ENCODE measurements around the gene POPDC3.
"Not testable (repeated sequence)": the region's sequence is repeated elsewhere in the genome, so short reads cannot be mapped to it uniquely, and the experiment has no call there.

Gene POPDC3

DNA sequence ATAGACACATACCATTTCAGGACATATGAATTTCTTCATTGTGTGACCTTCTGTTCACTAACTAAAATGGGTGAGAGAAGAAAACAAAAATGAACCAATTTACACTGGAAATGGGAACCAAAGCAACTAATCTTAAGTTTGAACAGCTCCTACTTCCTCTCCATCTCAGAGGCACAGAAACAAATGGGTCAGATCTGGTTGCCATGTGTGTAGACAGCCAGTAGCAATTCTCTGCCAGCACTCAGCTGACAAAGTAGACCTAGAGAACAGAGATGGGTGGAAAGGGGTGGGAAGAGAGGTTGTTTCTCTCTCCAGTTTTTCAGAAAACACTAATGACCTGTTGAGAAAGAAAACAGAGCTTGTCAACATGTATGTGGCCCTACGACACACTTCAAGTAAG lies 14.3 kb upstream of the POPDC3 start:
- DNase-seq = no peak

DNA sequence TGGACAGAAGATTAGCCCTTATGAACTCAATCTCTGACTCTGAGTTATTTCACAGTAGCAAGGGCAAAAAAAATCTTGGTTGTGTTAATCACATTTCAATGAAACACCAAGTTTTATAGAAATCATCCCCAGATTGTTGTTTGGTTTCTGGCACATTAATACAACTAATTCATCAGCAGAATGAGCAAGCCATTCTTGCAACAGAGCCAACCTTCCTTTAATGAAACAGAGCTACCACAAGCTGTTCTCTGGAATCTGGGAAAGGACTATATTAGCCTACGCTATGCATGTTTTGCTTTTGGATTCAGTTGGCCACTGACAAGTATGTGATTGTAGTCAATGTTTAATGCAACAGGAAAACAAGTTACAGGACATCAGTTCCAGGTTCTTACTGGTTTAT lies 13.8 kb upstream of the POPDC3 start:
- DNase-seq = no peak

DNA sequence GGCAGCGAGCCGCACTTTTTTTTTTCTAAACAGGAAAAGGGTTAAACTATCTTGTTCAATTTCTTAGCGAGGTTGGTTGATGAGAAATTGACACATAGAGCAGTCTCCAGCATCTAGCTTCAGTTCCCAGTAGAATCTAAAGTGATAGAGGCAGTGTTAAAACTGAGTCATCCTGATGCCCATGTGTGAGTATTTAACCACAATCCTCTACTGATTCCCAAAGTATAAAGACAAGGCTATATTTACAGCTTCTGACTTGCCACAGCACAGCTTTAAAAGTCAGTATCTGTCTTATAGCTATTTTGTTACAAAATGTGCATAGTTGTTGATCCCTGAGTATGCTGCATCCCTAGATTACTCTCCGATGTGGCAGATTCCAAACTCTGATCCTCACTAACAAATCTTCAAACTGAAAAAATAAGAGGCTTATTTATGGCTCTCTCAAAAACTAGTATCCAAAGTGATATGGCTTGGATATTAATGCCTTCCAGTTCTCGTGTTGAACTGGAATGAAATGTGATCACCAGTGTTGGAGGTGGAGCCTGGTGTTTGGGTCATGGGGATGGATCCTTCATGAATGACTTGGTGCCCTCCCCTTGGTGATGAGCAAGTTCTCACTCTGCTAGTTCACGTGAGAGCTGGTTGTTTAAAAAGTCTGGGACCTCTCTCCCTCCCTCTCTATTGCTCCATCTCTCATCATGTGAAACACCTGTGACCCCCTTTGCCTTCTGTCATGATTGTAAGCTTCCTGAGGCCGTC lies 13.1 kb upstream of the POPDC3 start:
- peak; percentile 49 for DNase-seq

DNA sequence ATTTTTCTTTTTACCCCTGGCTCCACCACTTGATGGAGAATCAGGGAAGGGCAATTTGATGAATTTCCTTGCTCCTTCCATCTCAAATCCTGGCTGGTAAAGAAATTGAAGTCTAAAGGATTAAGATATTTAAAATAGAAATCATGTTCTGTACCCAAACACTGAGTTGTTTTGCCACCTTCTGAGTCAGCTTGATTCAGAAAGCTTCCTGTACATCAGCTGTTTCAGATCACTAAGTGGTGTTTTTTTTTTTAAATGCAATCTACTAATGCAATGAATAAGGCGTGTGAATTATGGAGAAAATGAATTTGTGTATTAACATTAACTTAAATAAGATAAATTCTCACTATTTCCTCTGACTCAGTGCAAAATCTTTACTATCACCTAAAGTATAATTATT lies 11.5 kb upstream of the POPDC3 start:
- no peak for DNase-seq

DNA sequence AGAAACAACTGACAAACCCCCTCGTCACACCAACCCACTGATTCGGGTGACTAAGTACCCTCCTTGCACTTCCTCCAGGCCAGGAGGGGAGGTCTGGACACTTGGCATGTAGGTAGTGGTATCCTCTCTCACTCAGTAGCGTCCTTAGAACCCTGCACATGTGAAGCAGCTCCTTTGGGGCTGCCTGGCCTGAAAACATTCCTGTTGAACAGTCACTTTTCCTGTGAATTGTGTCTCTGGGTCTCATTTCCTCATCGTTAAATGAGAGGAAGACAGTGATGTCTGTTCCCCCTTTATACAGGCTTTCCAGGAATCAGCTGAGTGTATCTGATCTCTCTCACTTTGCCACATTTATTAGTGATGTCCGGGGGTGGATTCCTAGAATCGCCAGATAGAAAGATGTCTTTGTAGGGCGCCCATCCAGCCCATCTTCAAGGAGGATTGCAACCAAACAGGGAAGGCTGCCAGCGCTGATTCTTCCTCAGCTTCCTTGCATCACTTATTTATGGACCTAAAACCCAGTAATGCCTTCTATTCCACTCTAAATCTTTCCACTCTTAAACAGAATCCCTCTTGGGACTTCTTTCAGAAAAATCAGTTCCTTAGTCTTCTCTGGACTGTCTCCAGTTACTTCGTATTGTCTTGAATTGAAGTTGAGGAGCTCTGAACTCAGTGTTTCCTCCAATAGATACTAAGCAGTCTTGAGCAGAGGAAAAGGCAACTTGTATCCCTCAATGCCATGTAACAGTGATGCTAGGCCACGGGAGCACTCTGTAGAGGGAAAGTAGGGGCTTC lies 9.4 kb upstream of the POPDC3 start:
- no peak for DNase-seq

DNA sequence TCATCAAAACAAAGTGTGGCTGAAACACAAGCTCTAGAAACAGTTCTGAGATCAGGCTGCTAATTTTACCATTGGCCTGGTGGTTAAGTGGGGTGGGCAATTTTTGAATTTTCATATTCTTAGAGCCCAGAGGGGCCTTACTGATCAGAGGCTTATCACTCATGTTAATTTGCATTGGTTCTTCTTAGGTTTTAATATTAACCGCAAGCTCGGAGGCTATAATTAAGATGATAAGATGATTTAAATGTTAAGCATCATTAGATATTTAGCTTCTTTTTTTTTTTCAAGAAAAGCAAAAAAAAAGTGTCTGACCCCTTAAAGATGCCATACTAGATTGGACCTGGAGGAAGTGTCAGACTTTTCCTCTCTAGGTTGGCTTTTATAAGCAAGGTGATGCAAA lies 8.4 kb upstream of the POPDC3 start:
- no peak for DNase-seq

DNA sequence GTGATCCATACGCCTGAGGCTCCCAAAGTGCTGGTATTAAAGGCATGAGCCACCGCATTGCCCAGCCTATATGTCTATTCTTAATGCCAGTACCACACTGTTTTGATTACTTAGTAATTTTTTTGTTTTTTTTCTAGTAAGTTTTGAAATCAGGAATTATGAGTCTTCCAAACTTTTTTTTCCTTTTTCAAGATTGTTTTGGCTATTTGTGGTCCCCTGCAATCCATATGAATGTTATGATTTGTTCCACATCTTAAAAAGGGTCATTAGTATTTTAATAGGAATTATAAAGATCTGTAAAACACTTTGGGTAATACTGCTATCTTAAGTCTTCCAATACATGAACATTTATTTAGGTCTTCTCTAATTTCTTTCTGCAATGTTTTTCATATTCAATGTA lies 6.8 kb upstream of the POPDC3 start:
- DNase-seq = no peak

DNA sequence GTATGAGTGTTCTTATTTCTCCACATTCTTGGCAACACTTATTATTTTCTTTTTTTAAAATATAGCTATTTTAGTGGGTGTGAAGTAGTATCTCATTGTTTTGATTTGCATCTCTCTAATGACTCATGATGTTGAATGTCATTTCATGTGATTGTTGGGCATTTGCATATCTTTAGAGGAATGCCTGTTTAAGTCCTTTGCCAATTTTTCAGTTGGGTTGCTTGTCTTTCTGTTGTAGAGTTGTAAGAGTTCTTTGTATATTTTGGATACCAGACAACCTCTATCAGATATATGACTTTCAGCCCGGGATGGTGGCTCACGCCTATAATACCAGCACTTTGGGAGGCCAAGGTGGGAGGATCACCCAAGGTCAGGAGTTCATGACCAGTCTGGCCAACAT lies 5.1 kb upstream of the POPDC3 start:
- DNase-seq = no peak

DNA sequence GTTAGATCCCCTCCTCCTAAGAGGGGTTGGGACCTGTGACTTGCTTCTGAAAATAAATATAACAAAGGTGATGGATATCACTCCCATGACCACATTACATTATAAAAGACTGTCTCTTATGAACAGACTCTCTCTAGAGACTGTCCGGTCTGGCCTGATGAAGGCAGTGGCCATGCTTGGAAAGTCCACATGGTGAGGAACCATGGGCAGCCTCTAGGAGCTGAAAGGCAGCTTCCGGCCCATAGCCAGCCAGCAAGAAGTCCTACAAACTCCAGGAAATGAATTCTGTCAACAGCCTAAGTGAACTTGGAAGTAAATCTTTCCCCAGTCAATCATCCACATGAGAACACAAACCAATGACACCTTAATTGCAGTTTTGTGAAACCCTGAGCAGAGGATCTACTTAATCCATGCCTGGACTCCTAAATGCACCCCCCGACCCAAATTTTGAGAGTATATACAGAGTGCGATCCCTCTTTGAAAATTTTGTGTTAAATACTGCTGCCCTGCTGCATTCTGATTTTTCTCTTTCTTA lies 2.2 kb upstream of the POPDC3 start:
- DNase-seq = no peak

DNA sequence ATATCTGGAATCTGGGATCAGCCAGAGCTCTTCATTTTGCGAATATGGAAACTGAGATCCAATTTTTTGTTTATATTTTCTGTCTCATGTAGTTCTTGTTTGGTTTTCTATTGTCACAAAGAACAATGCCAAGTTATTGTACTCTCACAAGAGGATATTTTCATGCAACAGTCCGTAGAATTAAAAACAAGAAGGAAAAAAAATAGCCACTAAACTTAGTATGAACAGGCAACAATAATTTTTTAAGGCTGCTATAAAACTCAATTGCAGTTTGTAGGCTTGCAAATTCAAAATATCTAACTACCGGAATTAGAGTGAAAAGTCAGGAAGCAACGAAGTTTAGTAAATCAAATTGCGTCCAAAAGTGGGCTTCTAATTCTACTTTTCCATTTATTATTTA lies 1.2 kb downstream of the POPDC3 start:
- DNase-seq = no peak

DNA sequence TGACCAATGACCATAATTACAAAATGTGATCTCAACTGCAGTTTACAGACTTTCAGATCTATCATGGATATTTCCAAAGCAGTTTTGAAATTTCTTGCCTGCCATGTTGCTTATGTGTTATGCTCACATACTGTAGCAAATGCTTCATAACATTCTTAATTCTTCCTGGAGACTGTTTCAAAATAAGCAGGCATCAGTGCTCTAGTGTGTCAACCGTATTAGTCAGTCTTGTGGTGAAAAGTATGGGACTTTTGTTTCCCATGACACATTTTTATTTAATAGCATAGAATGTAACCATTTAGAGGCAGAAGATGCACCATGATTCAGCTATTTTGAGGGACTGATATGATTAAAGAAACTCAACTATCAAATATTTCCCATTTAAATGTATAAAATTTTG lies 1.7 kb downstream of the POPDC3 start:
- no peak for DNase-seq

DNA sequence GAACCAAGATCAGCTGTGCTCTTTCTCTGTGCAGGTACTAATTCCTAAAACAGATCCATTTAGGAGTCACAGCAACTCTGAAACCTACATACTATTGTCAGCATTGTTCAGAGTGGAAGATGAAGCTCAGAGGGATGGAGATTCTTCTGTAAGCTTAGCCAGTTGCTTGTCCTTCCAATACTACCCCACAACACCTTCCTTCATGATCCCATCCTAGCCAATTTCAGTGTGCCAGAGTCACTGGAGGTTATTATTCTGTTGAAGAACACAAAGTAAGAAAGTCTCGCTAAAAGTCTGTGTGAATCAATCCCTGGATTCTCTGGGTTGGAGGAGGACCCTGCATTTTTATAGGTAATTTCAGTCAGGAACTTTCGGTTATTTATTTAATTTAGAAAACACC lies 2.3 kb downstream of the POPDC3 start:
- no peak for DNase-seq

DNA sequence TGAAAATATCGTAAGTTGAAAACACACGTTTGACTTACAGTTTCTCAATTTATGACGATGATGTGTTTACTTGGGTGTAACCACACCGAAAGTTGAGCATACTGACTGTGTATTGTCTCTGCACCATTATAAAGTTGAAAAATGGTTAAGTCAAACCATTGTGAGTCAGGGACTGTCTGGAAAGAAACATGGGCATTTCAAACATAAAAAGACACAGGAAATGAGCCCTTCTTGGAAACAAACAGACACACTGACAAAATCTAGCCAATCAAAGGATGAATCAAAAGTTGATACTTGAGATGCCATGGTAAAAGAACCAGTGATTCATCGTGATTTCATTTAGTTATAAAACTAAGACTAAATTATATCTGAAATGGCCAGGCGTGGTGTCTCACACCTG lies 5.3 kb downstream of the POPDC3 start:
- no peak for DNase-seq

DNA sequence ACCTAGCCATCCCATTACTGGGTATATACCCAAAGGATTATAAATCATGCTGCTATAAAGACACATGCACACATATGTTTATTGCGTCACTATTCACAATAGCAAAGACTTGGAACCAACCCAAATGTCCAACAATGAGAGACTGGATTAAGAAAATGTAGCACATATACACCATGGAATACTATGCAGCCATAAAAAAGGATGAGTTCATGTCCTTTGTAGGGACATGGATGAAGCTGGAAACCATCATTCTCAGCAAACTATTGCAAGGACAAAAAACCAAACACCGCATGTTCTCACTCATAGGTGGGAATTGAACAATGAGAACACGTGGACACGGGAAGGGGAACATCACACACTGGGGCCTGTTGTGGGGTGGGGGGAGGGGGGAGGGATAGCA lies 7.3 kb downstream of the POPDC3 start:
- not testable (repeated sequence) for DNase-seq

DNA sequence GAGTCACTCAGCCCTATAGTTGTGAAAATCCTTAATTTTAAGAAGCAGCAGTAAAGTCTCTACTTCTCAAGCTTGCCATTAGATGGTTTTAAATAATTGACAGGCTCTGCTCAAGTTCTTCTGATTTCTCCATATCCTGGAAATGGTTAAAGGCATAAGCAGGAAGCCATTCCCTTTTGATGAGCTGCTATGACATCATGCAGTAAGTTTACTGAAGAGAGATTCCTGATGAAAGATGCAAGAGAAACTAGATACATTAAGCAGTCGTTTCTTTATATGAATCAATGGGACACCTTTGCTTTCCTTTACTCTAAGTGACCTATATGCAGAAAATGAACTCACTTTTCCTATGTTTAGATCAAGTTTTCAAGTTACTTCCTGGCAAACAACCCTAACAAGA lies 9.8 kb downstream of the POPDC3 start:
- no peak for DNase-seq

DNA sequence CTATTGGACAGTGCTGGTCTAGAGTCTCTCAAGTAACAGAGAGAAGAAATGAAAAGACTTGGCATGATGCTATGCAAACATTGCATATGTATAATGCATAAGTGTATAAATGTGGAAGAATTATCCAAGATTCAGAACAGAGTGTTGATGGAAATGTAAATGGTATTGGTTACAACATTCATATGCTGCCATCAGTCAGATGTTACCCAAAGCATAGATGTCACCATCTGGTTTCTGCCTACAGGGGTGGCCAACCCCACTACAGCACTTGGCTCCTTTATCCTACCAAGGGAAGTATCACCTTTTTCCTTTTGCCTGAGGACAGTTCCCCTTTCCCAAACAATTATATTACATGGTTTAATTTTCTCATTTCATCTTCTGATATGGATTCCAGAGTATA lies 11.9 kb downstream of the POPDC3 start:
- no peak for DNase-seq

DNA sequence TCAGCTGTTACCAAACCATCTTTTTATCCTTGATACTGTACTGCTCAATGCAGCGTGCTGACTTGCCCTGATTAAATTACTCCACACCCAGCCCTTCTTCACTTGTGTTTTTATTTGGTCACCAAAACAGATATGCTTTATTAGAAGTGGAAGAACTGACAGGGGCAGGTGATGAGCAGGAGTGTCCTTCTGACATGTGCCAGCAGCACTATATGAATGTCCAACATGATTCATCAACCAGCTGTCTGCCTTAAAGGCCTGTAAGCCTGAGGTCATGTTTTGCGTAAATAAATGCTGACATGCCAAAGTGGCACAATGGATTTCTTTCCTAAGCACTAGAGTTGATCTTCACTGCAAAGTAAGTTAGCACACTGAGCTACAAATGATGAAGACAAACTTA lies 15.4 kb downstream of the POPDC3 start:
- no peak for DNase-seq

DNA sequence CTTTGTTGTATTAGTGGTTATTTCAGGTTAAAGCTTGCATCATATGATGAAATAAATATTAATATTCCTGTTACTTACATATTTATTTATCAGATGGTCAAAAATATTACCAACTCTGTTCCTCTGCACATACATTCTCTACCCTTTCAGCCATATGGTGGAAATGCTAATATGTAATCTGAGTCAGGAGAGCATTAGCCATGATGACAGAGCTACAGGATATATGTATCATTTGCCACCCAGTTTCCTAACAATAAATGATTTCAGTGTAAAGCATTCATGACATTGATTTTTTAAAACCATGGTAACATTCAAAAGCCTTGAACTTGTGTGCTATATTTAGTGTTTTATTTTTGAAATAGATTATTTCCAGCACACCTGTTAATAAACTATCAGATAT lies 16.6 kb downstream of the POPDC3 start:
- DNase-seq = no peak

DNA sequence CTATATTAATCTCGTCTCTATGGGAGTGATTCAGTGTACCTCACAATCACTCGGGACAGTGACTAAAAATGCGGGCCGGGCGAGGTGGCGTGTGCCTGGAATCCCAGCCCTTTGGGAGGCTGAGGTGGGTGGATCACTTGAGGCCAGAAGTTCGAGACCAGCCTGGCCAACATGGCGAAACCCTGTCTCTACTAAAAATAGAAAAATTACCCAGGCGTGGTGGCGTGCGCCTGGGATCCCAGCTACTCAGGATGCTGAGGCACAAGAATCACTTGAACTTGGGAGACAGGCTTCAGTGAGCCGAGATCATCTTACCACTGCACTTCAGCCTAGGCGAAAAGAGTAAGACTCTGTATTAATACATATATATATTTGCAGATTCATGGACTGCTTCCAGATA lies 17.4 kb downstream of the POPDC3 start:
- no peak for DNase-seq

DNA sequence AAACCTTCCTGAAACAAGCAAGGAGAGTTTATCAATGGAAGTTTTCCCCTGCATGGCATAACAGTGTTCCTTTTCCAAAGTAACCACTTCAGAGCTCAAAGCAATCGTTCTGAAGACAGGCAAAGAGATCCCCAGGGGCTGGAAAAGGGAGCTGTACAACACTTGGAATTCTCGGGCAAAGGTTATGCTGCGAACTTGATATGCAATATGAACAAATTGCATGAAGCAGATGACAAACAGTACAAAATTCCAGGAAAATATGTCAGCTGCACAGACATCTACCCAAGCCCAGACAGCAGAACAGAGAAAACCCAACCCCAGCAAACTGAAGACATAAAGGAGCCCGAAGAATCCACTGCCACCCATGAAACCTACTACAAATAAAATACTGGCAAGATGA lies 18.4 kb downstream of the POPDC3 start:
- no peak for DNase-seq

DNA sequence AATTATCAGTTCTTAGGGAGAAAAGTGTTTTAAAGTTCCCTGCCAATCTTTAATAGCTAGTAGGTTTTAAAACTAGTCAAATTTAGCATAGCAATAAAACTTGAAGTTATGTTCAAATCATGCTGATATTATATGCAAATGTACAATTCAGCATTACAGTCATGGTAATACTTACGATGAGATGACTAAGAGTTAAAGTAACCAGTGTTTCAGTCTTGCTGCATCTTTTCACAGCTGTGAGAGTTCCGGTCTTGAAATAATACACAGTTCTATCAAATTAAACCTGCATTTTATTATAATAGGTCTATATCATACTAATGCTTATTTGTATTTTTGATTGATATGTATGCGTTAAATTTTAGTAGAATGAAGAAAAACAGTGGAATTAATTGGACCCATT lies 26.1 kb downstream of the POPDC3 start:
- no peak for DNase-seq

DNA sequence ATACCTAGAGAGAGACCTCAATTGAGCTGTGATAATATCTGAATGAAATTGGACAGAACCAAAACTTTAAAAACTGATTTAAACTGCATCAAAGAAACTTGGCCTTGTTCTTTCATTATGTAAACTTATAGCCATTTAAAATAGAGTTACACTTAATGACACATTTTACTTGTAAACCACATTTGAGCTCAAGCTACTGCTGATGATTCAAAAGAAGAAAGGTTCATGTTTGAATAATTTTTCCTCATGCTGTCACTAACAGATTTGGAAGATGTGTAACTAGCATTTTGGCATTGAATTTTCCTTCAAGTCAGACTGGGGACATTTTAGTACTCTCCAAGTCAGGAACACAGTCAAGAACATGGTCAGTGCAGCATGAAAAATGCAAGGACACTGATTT lies 26.9 kb downstream of the POPDC3 start:
- DNase-seq = no peak

DNA sequence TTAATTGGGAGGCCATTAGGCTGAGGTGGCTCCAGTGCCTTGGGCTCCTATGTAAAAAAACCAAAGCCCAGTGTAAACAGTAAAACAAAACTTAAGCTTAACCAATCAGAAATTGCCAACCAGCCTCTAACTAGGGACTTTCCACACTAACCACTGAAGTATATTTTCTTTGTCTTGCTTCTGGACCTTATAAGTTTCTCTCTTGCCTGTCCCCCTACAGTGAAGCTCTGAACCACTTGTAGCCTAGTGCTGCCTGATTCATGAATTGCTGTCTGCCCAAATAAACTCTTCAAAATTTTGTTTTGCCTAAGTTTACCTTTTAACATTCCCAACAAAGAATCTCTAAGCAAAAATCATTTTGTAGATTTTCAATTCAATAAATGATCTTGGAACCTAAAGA lies 28.2 kb downstream of the POPDC3 start:
- no peak for DNase-seq

DNA sequence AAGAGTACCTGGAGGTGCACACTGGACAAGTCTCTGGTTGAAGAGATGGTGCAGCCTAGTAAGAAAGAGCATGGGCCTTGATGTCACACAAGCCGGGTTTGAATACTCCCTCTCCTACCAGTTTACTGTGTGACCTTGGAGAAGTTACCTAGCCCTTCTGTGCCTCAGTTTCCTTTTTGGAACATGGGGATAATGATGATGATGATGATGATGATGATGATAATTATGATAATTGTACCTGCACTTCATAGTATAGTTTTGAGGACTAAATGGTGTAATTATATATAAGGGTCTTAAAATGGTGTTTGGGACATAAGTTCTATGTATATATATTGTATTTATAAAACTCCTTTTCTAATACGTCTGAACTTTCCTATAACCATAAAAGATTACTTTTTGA lies 41.7 kb downstream of the POPDC3 start:
- no peak for DNase-seq

DNA sequence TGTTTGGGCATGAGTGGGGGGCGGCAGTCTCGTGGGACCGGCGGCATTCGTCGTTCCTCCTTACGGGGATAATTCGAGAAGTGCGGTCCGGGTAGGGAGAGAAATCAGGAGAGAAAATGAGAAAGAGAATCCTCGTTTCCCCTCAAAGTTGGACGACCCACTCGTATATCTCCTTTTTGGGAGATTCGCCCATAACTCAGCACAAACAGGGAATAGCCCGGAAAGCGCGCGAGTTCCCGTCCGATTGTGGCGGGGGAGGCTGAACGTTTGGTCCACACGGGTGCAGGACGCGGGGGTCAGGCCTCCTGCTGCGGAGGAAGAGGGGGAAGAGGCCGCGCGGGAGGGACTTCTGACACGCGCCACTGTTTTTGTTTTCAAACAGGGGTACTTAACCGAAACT lies 42.4 kb downstream of the POPDC3 start:
- no peak for DNase-seq
